Measurements from ENCODE around the gene CCDC187. TPM values are rescaled to one million over a fixed set of nuclear protein-coding genes. Genes with fewer than 3 reads are reported as not detected.
"Not testable (repeated sequence)": the region's sequence is repeated elsewhere in the genome, so short reads cannot be mapped to it uniquely, and the experiment has no call there.

CCDC187 gene
- total RNA-seq, 4 donors from 2014 or later = 0.27 to 5.1 (median 2.2) TPM

GRCh38 chr9:136323371-136323789 lies 19.5 kb upstream of the CCDC187 start:
- Histone ChIP-seq H3K27ac (no peak overlapping the region), H3K4me1 (peaks cover 0 to 21% of the 10 kb centered on the region in 2 donors), H3K36me3 (no peaks in the 10 kb centered on the region), H3K9me3 (no peaks in the 10 kb centered on the region), H3K27me3 (no peaks in the 10 kb centered on the region), H3K4me3 (no peak overlapping the region)
- intact Hi-C loops (cut with DNase I; ENCODE audit: low total_unique reads) = no loop called here
- TF ChIP-seq POLR2A (IDR thresholded peaks at IDR 0.05) (no peak), CTCF (IDR thresholded peaks at IDR 0.05) (no peak)
- DNase-seq = no peak

GRCh38 chr9:136322756-136323330 lies 18.9 kb upstream of the CCDC187 start:
- H3K27me3 ChIP-seq = no peaks in the 10 kb centered on the region
- H3K4me3 ChIP-seq = no peak overlapping the region
- no peak for DNase-seq
- peaks cover 0 to 16% of the 10 kb centered on the region in 2 donors for H3K4me1 ChIP-seq
- TF ChIP-seq POLR2A (IDR thresholded peaks at IDR 0.05) (no peak), CTCF (IDR thresholded peaks at IDR 0.05) (no peak)
- no peaks in the 10 kb centered on the region for H3K9me3 ChIP-seq
- no peak overlapping the region for H3K27ac ChIP-seq
- no peaks in the 10 kb centered on the region for H3K36me3 ChIP-seq
- intact Hi-C loops (cut with DNase I; ENCODE audit: low total_unique reads) = no loop called here

- H3K36me3 ChIP-seq = no peaks in the 10 kb centered on the region
- no peaks in the 10 kb centered on the region for H3K27me3 ChIP-seq
- peaks cover 0 to 9% of the 10 kb centered on the region in 2 donors for H3K4me1 ChIP-seq
- H3K4me3 ChIP-seq = no peak overlapping the region
- H3K9me3 ChIP-seq = no peaks in the 10 kb centered on the region
- intact Hi-C loops (cut with DNase I; ENCODE audit: low total_unique reads) = no loop called here
- H3K27ac ChIP-seq = no peak overlapping the region
- no peak for TF ChIP-seq CTCF (IDR thresholded peaks at IDR 0.05)
- TF ChIP-seq POLR2A (IDR thresholded peaks at IDR 0.05) = no peak
- no peak for DNase-seq
Measured at GRCh38 chr9:136321561-136321960, 17.7 kb upstream of the CCDC187 start.

GRCh38 chr9:136320972-136321371 lies 17.1 kb upstream of the CCDC187 start:
- H3K9me3 ChIP-seq; H3K36me3 ChIP-seq; H3K4me3 ChIP-seq; H3K27ac ChIP-seq; intact Hi-C loops (cut with DNase I; ENCODE audit: low total_unique reads); H3K4me1 ChIP-seq; H3K27me3 ChIP-seq; DNase-seq: not testable (repeated sequence)

GRCh38 chr9:136319955-136320354 lies 16.1 kb upstream of the CCDC187 start:
- intact Hi-C loops (cut with DNase I; ENCODE audit: low total_unique reads) = not testable (repeated sequence)

GRCh38 chr9:136319244-136319643 lies 15.3 kb upstream of the CCDC187 start:
- intact Hi-C loops (cut with DNase I; ENCODE audit: low total_unique reads); H3K36me3 ChIP-seq; H3K9me3 ChIP-seq; H3K27me3 ChIP-seq; H3K4me1 ChIP-seq; DNase-seq; H3K4me3 ChIP-seq; H3K27ac ChIP-seq: not testable (repeated sequence)

More at GRCh38 chr9:136319955-136320354, 16.1 kb upstream of the CCDC187 start:
- not testable (repeated sequence) for H3K4me3 ChIP-seq, DNase-seq, H3K4me1 ChIP-seq, H3K9me3 ChIP-seq, H3K27ac ChIP-seq, H3K27me3 ChIP-seq, H3K36me3 ChIP-seq

- H3K27me3 ChIP-seq = no peaks in the 10 kb centered on the region
- H3K27ac ChIP-seq = no peak overlapping the region
- TF ChIP-seq POLR2A (IDR thresholded peaks at IDR 0.05) = no peak
- no peak for TF ChIP-seq CTCF (IDR thresholded peaks at IDR 0.05)
- H3K36me3 ChIP-seq = no peaks in the 10 kb centered on the region
- H3K4me3 ChIP-seq = no peak overlapping the region
- no peaks in the 10 kb centered on the region for H3K9me3 ChIP-seq
- H3K4me1 ChIP-seq = no peaks in the 10 kb centered on the region
- intact Hi-C loops (cut with DNase I; ENCODE audit: low total_unique reads) = no loop called here
- DNase-seq = no peak
Measured at GRCh38 chr9:136318776-136319241, 14.9 kb upstream of the CCDC187 start.

Measured in uterus (tissue), 4 donors.